Measurements from ENCODE around the gene MGAT4C. TPM values are rescaled to one million over a fixed set of nuclear protein-coding genes. Genes with fewer than 3 reads are reported as not detected.
A peak's percentile ranks its signal among the peaks of the same experiment; 100 is the strongest.
"Not testable (repeated sequence)": the region's sequence is repeated elsewhere in the genome, so short reads cannot be mapped to it uniquely, and the experiment has no call there.

The MGAT4C gene
- total RNA-seq: 1 to 10 TPM; 3.4 to 4.6 TPM
- long read RNA-seq, donor 1, partial matches to known transcripts: 0 of 3 reads
- long read RNA-seq, donor 1, other reads (novel, unspliced or antisense): 3 of 3 reads
- long read RNA-seq, donor 2: 0 reads

GRCh38 chr12:86256163-86256562 is at the start of gene MGAT4C:
TSS of gene MGAT4C (minus strand) at chr12:86256391.
- intact Hi-C loops (cut with DNase I): no loop called here
- DNase-seq (ENCODE audit: low spot score): no peak

DNA sequence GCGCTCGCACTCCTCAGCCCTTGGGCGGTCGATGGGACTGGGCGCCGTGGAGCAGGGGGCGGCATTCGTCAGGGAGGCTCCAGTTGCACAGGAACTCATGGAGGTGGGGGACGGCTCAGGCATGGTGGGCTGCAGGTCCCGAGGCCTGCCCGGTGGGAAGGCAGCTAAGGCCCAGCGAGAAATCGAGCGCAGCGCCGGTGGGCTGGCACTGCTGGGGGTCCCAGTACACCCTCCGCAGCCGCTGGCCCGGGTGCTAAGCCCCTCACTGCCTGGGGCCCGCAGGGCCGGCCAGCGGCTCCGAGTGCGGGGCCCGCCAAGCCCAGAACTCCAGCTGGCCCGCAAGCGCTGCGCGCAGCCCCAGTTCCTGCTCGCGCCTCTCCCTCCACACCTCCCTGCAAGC is 40.2 kb upstream of the MGAT4C start:
- peak; percentile 34 for DNase-seq (ENCODE audit: low spot score)
- intact Hi-C loops (cut with DNase I): not testable (repeated sequence)

- intact Hi-C loops (cut with DNase I): no loop called here
- no peak for DNase-seq (ENCODE audit: low spot score)
Measured at GRCh38 chr12:86293682-86294240, 37.6 kb upstream of the MGAT4C start.

DNA sequence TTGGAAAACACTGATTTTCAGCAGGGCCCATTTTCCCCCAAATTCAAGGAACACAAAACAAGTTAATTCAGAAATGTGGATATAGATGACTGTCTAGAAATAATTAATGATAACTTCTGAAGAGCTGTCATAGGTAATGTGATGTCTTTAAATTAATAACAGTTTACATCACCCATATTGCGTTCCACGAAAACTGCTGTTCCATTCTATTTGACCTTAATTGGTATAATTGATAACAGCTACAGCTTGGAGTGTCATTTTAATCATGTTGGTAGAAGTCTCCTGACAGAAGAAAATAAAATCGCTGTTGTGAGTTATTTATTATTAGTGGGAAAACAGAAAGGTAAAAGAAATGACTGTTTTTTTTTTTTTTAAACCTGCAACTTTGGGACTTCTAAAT is 36.3 kb upstream of the MGAT4C start:
- DNase-seq (ENCODE audit: low spot score): no peak
- intact Hi-C loops (cut with DNase I): no loop called here

DNA sequence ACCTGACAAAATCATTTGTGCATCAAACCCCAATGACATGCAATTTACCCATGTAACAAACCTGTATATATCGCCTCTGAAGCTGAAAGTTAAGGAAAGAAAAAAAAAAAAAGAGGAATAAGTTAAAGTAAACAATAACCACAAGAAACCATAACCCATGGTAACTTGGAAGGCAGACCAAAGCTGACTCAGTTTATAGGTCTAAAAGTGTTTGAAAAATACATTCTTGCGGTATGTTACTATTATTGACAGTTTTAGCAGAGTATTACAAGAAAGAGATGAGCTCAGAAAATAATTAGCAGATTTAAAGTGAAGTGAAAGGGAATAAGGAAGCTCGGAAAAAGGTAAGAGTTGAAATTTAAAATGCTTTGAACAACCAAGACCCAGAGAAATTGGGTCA is 34.4 kb upstream of the MGAT4C start:
- intact Hi-C loops (cut with DNase I): no loop called here

DNA sequence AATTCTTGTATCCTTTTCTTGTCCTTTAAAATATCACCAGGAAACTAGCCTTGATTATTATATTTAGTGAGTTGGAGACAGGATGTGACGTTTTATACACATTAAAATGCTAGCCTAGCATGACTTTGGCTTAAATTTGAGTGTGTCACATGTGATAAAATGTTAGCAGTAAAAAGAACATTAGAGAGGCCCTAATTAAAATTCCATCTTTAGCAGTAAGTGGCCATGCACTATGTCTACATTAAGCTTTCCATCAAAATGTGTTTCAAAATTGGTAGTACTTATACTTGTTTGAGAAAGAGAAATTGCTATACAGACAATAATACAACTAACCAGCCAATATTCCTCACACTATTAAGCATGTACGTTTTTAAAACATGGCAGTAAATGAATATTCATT is 29.9 kb upstream of the MGAT4C start:
- intact Hi-C loops (cut with DNase I): no loop called here
- no peak for DNase-seq (ENCODE audit: low spot score)

More for the DNA sequence above, 34.4 kb upstream of the MGAT4C start:
- DNase-seq (ENCODE audit: low spot score): no peak

DNA sequence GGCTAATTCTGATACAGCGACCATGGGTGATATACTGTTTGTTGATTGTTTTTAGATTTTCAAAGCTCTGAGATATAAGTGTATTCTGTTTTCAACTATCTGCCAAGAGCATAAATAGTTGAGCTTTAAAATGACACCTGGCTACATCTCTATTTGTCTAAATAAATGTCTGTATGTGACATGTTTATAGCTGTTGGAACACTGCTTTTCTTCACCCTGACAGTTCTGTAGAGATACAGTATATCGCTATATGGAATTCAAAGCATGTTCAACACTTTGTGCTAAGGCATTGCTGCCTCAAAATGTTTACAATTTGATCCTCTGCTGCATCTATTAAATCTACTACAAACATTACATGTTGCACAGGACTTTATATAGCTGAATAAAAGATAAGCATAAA is 27.4 kb upstream of the MGAT4C start:
- intact Hi-C loops (cut with DNase I): no loop called here
- no peak for DNase-seq (ENCODE audit: low spot score)

GRCh38 chr12:86275356-86275755 is 19.2 kb upstream of the MGAT4C start:
- DNase-seq (ENCODE audit: low spot score): no peak
- intact Hi-C loops (cut with DNase I): no loop called here

DNA sequence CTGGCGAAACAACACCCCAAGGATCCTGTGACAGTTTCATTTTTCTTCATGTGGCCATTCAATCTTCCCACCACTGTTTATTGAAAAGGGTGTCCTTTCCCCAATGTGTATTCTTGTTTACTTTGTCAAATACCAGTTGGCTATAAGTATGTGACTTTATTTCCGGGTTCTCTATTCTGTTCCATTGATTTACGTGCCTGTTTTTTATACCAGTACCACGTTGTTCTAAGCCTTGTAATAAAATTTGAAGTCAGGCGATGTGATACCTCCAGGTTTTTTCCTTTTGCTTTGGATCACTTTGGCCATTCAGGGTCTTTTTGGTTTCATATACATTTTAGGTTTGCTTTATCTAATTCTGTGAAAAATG is 9.1 kb upstream of the MGAT4C start:
- DNase-seq (ENCODE audit: low spot score): no peak
- intact Hi-C loops (cut with DNase I): no loop called here

- intact Hi-C loops (cut with DNase I): no loop called here
- DNase-seq (ENCODE audit: low spot score): no peak
Measured at GRCh38 chr12:86264451-86265328, 8.5 kb upstream of the MGAT4C start.

GRCh38 chr12:86261578-86261977 is 5.4 kb upstream of the MGAT4C start:
- intact Hi-C loops (cut with DNase I): no loop called here
- no peak for DNase-seq (ENCODE audit: low spot score)

DNA sequence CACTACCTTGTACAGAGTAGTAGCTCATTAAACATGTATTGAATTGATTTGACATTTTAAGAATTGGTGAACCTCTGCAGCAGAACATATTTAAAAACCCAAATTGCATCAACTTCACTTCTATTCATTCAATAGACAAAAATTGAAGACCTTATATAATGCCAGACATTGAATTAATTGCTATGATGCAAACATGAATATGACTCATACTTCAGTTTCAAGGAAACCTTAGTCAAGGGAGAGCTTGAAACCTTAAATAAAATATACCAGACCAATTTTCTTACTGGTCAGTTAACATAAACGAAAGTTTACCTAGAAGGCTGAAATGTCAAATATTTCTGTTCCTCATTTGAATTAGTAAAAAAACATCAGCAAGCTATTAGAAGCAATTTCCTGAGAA is 5.0 kb upstream of the MGAT4C start:
- DNase-seq (ENCODE audit: low spot score): no peak
- intact Hi-C loops (cut with DNase I): no loop called here

GRCh38 chr12:86260183-86260582 is 4.0 kb upstream of the MGAT4C start:
- DNase-seq (ENCODE audit: low spot score): no peak
- intact Hi-C loops (cut with DNase I): no loop called here

DNA sequence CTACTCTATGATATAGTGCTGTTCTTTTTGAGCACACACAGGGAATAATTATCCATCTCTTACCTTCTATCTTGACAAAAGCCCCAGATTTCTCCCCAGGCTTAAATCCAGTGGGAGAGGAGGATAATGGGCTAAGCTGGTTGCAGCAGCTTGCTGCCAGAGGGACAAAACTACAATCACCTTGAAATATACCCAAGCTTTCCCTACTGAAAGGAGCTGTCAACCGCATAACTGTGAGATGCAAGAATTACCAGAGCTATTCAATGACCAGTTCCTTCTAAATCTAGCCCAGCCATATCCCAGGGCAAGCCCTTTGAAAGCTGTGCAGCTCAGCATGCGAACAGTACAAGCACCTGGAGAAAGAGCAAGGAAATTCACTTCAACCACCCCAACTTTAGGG is 943 bp upstream of the MGAT4C start:
- intact Hi-C loops (cut with DNase I): no loop called here

GRCh38 chr12:86254399-86255107 is 1.6 kb downstream of the MGAT4C start:
- intact Hi-C loops (cut with DNase I): no loop called here
- no peak for DNase-seq (ENCODE audit: low spot score)

More for the DNA sequence above, 943 bp upstream of the MGAT4C start:
- no peak for DNase-seq (ENCODE audit: low spot score)

DNA sequence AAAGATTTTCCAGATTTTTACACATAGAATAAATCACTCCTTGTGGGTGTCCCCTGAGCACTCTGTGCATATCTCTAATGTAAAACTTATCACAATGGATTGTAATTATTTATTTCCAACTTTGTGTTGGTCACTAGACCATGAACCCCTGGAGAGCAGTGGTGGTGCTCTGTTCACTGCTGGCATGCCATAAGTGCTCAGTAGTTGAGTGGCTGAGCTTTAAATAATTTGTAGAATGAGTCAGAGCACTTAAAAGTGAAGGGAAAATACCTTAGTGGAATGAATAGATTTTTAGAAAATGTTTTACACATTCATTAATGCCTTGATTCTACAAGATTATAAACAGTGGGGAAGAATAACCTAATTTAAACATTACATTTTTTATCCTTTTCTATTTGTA is 6.3 kb downstream of the MGAT4C start:
- no peak for DNase-seq (ENCODE audit: low spot score)
- intact Hi-C loops (cut with DNase I): no loop called here

GRCh38 chr12:86249276-86249675 is 6.9 kb downstream of the MGAT4C start:
- intact Hi-C loops (cut with DNase I): no loop called here
- no peak for DNase-seq (ENCODE audit: low spot score)

DNA sequence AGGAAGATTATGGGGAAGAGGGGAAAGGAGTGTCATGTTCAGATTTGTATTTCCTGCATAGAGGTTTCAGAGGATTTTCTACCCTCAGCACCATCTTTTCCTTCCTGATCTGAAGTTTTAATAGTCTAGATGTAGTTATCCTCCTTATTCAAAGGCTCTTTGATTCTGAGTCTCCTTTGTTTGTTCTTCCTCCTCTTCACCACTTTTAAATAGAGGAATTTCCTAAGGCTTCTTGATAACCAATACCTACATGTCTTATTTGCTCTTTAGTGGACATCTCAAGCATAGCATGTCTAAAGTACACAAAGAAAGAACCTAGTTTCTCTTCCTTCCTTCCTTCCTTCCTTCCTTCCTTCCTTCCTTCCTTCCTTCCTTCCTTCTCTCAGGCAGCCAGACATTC is 8.3 kb downstream of the MGAT4C start:
- DNase-seq (ENCODE audit: low spot score): no peak
- intact Hi-C loops (cut with DNase I): no loop called here

DNA sequence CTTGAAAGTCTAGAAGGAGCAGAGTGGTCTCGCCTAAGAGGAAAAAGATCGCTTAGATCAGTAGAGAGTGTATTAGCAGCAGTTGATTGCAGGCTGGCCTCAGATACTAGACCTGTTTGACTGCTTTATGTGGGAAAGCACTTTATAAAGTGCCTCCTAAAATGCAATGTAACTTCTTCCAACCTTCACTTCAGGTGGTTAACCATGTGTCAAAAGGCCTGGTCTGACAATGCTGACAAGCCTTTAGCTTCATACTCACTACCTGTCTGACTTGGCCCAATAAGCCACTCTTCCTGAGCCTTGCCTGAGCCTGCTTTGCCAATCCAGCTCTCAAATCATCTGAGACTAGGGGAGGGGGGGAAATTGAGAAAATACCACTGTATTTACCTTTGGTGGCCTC is 14.6 kb downstream of the MGAT4C start:
- DNase-seq (ENCODE audit: low spot score): no peak
- intact Hi-C loops (cut with DNase I): no loop called here

- intact Hi-C loops (cut with DNase I): no loop called here
- DNase-seq (ENCODE audit: low spot score): no peak
Measured at GRCh38 chr12:86234316-86234855, 21.8 kb downstream of the MGAT4C start.
